8988T (cell line): ENCODE data around the gene STXBP6.

Source experiments
- DNase-seq: peaks from one replicate; pipeline ENCODE4 v3.0.0; 2011

Gene STXBP6

DNA sequence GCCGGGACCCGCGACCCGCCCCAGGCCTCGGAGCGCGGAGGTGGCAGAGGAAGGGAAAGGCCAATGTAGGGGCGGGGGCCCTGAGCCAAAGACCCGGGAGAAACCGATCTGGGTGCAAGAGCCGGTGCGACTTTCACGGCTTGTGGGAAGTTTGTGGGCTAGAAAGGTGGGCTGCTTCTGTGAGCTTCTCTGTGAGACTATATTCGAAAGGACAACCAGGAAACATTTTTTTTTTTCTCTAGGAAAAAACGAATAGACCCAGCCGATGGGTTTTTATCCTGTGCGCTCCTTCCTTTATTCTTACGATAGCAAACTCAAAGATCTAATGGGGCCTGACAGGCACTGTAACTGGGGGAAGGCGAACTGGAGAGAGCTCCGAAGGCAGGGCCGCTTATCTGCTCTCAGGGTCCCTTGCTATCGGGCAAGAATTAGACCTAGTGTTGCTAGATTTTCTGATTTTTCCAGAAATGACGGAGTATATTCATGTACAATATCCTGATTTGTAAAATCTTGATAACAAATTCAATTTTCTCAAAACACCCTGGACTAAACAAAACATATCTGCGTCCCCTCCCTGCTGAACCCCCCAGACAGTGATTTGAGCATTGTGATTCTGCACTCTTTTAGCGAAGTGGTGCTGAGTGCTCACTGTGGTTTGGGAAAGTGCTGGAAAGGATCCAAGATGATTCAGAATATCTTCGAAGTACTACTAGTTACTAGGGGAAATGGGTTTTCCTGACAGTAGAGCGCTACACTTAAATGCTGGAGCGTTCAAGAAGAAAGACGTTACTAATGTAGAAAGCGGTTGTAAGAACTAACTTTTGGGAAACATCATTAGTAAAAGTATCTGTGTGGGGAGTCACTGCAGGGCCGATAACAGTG, 563 bp upstream of the STXBP6 start:
- no peak for DNase-seq

DNA sequence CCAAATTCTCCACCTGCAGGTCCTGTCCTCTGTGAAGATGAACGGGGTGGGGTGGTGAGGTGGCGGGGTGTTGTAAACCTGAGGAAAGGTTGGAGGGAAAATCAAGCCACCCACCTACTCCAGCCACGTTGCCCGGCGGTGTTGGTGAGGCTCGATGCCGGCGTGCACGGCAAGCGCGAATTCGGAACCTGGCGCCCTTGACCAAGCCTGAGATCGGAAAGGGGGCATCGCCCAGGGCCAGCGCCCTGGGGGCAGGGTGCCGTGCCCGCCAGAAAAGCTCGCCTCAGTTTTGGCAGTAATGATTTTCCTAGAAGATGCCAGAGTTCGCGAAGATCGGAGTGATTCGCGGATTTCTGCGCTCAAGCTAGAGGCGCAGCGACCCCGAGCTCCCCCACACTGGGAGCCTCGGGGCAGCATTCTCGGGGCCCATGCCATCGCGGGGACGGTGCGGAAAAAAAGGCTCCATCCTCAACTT, 817 bp downstream of the STXBP6 start:
- no peak for DNase-seq

DNA sequence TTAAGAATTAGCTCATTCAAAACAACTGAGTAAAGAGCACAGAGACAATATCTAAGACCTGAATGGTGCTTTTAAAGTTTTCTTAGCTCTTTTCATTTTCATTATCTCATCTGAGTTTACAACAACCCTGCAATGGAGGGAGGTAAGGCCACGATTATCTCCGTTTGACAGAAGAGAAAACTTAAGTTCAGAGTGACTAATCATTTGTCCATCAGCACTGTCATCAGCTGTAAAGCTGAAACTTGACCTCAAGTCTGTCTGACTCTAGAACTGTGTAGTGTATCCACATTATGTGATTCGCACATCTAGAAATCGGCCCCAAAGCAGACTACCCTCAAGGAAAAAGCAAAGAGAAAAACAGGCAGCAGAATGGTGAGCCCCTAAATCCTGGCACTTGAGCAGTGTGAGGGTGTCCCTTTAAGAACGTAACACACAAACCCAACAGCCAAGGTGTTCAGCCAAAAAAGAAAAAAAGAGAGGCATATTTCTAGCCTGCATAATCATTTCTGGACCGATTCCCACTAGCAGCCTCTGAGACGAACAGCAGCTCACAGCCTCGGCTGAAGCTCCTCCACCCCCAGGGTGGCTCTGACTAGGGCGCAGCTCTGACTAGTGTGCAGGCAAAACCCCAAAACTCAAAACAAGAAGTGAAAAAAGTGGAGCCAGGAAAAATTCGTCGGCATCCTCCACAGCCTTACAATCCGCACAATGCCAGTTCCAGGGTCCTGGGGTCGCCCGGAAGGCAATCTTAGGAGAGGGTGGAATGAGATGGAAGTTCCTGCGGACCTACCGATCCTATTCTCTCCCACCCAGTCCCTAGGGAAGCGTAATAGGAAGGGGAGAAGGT, 1.6 kb downstream of the STXBP6 start:
- DNase-seq = no peak

DNA sequence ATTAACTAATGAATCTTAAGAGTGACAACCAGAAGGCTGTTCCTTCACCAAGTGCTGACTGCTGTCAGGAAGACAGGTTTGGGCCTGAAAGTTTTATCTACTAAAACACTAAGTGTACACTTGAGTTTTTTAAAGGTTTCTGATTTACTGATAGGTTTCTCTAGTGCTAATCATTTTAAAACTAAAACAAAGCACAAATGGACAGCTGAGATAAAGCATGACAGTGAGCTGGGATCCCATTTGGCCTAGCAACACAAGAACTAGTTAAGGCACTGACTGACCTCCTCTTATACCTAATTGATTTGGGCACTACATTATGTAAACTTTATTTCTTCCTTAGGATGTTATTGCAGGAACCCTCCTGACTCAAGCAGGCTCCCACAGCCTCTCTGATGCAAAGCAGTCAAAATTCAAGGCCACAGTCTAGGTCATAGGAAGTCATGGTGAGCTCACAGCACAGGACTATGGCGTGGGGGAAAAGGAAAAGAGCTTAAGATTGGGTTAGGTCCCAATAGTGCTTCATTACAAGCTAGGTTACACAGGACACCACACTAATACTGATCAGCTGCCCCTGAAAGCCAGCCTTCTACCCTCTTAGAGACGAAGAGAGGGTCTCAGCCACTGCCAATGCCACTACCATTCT, 3.5 kb downstream of the STXBP6 start:
- DNase-seq = no peak

DNA sequence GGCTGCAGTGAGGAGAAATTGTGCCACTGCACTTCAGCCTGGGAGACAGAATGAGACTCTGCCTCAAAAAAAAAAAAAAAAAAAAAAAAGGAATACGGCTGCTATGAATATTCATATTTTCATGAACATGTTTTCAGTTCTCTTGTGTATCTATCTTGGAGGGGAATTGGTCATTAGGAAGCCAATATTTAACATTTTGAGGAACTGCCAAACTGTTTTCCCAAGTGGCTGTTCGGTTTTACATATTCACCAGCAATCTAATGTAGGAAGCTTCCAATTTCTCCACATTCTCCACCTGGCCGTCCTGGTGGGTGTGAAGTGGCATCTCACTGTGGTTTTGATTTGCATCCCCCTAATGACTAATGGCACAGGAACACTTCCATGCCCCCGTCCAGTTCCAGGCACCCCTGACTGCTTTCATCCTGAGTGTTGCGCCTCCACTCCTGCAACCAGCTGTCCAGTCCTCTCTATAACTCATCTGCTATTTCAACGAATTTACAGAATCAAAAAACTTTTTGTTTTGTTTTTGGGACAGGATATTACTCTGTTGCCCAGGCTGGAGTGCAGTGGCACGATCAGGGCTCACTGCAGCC, 5.7 kb downstream of the STXBP6 start:
- DNase-seq = no peak

DNA sequence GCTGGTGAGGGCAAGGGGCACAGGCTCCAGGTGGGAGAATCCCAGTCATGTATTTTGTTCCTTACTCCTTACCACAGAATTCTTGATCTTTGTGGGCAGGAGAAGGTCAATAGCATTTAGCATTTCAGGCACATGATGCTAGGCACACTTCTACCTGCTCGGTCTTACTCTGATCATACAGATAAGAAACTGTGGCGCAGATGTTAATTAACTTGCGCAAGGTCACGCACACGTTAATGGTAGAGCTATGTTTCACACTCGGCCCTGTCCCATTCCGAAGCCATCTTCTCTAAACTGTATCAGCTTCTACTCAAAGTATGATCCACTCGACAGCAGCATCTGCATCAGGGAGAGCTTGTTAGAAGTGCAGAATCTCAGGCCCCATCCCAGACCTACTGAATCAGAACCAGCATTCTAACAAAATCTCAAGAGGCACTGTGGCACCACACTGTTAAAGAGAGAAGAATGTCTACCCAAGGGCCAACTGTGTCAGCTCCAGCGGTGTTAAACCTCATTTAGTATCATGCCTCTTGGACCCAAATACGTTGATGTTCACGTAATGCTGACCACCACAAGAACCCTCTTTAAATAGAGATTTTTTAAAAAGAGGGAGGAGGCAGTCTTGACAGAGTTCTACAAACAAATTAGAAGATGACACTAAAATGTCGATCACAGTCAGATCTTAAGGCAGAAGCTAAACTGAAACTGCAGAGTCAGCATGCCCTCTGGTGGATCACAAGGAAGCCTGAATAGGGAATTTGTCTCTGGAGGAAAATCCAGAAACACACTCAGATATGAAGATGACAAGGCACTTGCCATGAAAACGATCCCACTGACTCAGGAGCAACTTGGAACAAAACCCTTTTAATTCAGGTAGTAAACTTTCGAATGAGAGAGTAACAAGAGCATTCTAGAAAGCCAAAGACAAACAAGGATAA, 7.3 kb downstream of the STXBP6 start:
- DNase-seq = peak; percentile 35

DNA sequence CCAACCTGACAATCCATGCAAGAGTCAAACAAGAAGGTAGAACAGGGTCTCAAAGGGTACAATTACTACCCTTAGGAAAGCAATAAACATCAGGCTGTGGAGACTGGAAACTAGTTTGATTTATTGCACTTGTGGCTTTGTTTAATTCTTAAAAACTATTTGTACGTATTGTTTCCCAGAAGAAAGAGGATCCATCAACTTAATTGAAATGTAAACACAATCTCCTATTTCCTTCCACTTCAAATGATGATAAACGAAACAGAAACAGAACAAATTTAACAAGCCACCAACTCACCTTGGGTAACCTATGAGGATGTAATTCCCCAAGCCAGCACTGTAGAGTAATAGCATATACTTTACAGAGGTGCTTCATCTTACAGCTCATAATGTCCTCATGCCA, 8.0 kb downstream of the STXBP6 start:
- DNase-seq = no peak

DNA sequence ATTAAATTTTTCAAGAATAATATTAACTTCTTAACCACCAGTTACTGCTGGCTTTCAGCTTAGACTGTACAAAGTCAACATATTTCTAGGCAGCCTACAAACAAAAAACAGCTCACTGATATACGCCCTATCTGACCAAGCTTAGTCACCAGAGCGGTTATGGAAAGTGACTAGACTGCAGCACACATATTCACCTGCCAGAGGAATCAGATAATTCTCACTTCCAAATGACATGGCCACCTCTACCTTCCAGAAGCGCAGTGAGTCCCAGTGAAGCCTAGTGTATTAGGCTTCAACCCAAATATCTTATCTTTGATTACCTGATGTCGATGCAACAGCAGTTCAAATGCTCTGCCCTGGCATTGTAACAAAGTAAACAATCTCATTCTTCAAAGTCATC, 8.5 kb downstream of the STXBP6 start:
- no peak for DNase-seq

DNA sequence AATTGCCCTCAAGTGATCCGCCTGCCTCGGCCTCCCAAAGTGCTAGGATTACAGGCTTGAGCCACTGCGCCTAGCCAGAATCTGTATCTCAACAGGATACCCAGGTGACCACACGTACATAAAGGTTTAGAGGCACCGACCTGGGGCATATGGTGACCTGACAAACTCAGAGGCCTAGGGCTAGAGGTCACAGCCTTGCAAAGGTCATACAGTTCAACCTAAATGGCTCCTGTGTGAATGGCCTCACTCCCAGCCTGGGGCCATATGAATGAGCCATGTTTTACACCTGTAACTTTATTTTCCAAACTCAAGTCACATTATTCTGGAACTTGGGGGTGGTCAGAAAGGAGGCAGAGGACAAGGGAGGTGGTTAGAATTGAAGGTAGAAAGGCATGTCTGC, 10.0 kb downstream of the STXBP6 start:
- no peak for DNase-seq

DNA sequence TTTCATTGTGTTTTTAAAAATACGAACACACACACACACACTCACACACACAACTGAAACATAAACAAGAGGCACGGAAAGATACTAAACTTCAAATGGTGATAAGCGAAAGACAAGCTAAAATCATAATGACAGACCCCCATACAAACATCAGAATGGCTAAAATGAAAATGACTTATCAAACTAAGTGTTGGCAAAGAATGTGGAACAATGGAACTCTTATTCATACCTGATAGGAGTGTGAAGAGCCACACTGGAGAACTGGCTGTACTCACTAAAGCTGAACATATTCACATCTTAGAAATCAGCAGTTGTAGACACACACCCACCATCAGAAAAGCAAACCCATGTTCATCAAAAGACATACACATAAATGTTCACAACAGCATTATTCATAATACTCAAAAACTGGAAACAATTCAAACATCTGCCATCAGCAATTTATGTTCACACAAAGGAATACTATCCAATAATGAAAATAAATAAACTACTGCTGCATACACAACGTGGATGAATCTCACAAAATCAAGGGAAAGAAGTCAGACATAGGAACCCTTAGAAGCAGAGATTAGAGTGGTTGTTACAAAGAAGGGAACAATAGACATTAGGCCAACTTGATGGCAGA, 11.8 kb downstream of the STXBP6 start:
- DNase-seq = no peak

DNA sequence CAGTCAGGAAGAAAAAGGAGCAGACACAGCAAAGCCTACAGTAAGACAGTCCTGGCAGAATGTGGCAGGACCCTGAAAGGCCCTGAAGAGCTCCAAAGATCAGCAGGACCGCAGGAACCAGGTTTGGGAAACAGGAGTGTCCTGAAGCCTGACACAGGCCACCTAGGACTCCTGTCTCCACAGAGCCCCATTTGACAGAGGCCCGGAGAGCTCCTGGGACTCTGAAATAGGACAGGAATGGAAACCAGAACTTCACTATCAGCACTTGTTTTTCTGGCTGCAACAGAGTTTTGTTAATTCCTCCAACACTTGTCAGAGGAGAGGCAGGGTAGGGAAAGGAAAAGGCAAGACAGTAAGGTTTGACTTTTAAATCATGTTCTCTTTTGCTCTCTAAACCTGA, 12.9 kb downstream of the STXBP6 start:
- no peak for DNase-seq

DNA sequence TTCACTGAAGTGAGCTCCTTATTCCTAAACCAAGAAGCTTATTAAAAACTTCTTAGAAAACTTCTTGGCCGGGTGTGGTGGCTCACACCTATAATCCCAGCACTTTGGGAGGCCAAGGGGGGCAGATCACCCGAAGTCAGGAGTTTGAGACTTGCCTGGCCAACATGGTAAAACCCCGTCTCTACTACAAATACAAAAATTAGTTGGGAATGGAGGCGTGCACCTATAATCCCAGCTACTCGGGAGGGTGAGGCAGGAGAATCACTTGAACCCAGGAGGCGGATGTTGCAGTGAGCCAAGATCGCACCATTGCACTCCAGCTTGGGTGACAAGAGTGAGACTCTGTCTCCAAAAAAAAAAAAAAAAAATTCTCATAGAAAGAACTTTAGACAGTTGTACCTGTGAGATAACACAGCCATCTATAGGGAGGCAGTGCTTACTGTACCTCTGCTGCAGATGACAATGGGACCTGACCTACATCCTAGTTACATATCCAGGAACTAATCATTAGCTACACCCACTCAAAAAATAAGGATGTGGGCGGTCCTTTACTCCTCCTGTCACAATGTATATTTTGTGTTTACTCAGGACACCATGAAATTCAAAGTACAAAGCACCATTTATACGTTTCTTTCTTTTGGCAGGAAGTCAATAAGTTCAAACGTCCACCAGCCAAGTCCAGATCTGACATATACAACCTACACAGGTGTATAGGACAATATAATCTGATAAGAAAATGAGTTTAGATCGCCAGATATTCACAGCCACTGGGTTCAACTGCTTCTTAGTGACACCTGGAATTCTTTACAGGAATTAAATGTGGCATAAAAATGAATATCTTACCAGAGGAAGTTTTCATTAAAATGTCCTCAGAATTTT, 14.9 kb downstream of the STXBP6 start:
- no peak for DNase-seq

DNA sequence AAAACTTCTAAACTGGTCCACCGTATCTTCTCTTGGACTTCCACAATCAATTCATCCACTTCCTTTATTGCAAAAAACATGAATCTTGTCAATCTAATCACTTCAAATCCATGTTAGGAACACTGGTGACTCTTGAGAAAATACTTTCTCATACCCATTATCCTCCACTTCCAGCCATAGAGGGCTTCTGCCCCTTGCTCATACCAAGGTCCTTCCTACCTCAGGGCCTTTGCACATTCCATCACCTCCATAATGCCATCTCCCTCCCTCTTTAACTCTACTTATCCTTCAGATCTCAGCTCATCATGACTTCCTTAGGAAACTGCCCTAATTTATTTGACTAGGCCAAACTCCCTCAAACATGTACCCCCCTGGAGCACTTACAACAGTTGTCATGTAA, 16.6 kb downstream of the STXBP6 start:
- DNase-seq = no peak

DNA sequence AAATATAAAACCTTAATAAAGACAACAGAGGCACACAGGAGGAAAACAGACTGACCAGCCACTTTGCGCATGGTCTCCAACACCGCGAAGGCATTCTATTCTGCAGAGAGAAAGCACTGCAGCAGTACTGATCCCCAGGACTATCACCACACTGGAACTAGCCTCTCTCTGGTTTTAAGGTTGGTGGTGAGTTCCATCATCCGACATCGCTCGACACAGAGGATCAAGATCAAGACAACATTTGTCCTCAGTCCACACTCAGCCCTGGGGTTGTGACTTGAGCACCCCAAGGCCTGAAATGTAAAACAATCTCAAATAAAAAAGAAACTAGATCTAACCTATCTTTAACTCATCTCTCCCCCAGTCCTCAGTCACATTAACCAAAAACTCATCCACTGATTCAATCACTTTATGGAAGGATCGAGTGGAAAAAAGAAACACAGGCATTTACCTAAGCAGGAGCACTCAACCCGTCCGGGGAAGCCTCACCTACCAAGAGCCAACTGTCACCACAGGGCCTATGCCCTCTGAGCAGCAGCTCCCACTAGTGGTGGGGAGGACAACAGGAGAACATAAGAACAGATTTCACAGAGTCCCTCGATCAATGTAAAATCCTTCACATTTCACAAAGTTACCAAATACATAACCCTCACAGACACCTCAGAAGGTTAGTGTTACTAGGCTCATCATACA, 17.7 kb downstream of the STXBP6 start:
- no peak for DNase-seq

DNA sequence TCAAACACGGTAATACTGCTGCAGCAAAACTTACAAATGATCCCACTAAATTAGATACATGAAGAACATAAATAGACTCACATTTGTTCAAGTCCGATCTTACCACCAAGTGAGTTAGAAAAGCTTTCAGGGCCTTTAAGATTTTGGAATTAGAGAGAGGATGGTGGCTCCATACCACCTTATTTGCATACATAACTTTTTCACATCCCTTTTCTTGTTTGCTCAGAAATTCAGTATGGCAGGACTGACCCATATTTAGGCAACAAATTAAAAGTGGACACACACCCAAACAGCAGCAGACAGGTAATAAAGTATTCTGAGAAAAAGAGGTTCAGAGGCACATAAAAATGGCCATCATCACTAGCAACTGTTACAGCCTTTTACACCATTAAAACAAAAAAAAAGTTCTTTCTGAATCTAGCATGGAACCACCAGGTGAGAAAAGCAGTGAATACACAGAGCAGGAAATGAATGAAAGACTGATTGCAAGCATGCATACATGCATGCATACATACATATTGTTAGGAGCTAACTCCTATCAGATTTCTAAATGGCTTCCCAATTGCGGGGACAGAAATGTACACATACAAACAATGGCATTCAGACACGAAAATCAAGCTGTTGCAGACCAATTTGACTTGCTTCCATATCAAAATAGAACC, 23.3 kb downstream of the STXBP6 start:
- DNase-seq = no peak

DNA sequence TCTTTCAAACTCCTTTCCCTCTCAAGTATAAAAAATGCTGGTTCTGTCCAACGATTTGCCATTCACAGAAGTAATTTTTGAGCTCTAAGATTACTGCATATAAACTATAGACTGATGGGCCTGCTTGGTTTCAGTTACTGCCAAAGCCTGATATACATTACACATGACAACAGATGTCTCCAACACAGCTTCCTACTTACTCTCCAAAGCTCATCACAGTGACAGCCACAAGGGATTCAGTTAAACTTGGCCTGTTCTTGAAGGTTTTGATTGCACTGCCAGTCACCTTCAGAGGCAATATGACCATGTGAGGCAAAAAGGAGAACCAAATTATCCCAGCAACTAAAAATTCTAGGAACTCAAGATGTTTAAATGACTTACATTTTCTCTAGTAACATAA, 30.1 kb downstream of the STXBP6 start:
- DNase-seq = no peak

DNA sequence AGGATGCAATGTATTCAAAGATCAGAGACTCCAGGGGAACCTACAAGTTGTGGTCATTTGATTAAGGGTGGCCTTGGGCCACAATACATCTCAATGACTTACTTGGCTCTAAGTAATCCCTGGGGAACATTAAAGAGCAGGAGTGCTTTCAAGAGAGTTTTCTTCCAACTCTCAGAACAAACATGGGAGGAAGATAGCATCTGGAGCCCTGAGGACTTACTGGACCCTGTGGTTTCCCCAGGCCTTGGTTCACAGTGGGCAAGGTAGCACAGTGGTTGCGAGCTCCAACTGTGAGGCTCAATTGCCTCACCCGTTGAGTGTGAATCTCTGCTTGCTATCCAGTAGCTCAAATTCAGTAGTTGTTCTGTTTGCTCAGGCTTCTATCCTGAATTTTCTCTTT, 32.4 kb downstream of the STXBP6 start:
- DNase-seq = no peak

DNA sequence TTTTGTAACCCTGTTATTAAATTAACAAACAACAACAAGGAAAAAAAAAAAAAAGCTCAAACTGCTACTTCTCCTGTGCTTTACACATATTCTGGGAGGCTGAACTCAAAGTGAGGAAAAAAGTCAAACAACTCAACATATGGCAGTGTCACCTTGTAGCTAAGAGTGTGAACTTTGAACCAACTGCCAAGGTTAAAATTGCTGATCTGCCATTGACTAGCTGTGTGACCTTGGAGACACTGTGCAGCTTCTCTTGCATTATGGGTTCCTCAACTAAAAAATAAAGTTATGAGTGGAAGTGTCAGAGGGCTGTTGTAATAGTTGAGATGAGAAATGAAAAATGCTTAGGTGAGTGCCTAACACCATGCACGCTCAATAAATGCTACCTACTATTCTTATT, 34.2 kb downstream of the STXBP6 start:
- DNase-seq = no peak

DNA sequence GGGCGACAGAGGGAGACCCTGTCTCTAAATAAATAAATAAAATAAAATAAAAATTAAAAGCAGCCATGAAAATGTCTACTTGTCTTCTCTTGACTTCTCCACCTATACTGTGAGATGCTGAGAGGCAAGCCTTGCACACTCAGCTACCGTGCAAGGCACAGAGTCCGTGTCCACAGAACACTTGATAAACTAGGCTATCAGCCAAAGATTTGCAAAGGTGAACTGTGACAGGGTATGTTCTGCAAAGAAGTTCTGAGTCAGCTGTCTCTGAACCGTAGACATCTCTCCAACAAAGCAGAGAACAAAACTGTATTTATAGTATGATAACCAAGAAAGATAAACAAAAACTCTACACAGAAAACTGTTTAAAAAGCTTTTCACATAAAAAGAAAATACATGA, 35.5 kb downstream of the STXBP6 start:
- DNase-seq = no peak
